GM18499 (cell line): ENCODE measurements around the gene CFAP65.

Experiments used
- ATAC-seq: cut with Tn5 transposase; IDR thresholded peaks from one replicate; pipeline ENCODE4 v1.9.1; 2021; ENCODE audit warnings: moderate number of reproducible peaks; ENCODE audit not compliant: insufficient read depth, unreplicated experiment

Gene CFAP65

GRCh38 chr2:219041252-219041651, at the start of gene CFAP65:
CFAP65 (minus strand) TSS chr2:219041516; CDS start chr2:219039048, 2,468 bp downstream.
- no peak for ATAC-seq

- no peak for ATAC-seq
Measured at GRCh38 chr2:219090436-219091299, 49.4 kb upstream of the CFAP65 start.

- no peak for ATAC-seq
Measured at GRCh38 chr2:219089330-219089729, 48.0 kb upstream of the CFAP65 start.

- ATAC-seq, result no peak
Measured at GRCh38 chr2:219087848-219088247, 46.5 kb upstream of the CFAP65 start.

- ATAC-seq, result no peak
Measured at GRCh38 chr2:219087361-219087760, 46.0 kb upstream of the CFAP65 start.

GRCh38 chr2:219086196-219086595, 44.9 kb upstream of the CFAP65 start:
- no peak for ATAC-seq

- no peak for ATAC-seq
Measured at GRCh38 chr2:219084791-219085190, 43.5 kb upstream of the CFAP65 start.

- ATAC-seq, result no peak
Measured at GRCh38 chr2:219082332-219082958, 41.1 kb upstream of the CFAP65 start.

GRCh38 chr2:219081701-219082331, 40.5 kb upstream of the CFAP65 start:
- no peak for ATAC-seq

GRCh38 chr2:219081096-219081495, 39.8 kb upstream of the CFAP65 start:
- no peak for ATAC-seq

GRCh38 chr2:219079417-219079816, 38.1 kb upstream of the CFAP65 start:
- no peak for ATAC-seq

GRCh38 chr2:219078951-219079350, 37.6 kb upstream of the CFAP65 start:
- ATAC-seq, result no peak

GRCh38 chr2:219078126-219078525, 36.8 kb upstream of the CFAP65 start:
- no peak for ATAC-seq

- ATAC-seq, result no peak
Measured at GRCh38 chr2:219076253-219076652, 34.9 kb upstream of the CFAP65 start.

- ATAC-seq, result no peak
Measured at GRCh38 chr2:219073413-219074129, 32.3 kb upstream of the CFAP65 start.

GRCh38 chr2:219072741-219073250, 31.5 kb upstream of the CFAP65 start:
- no peak for ATAC-seq

GRCh38 chr2:219071131-219071816, 30.0 kb upstream of the CFAP65 start:
- ATAC-seq, result no peak

- ATAC-seq, result no peak
Measured at GRCh38 chr2:219065484-219065883, 24.2 kb upstream of the CFAP65 start.

GRCh38 chr2:219062081-219062480, 20.8 kb upstream of the CFAP65 start:
- ATAC-seq, result no peak
